ENCODE data around the gene SLC37A2. TPM values are rescaled to one million over a fixed set of nuclear protein-coding genes. Genes with fewer than 3 reads are reported as not detected.
"Not testable (repeated sequence)": the region's sequence is repeated elsewhere in the genome, so short reads cannot be mapped to it uniquely, and the experiment has no call there.

SLC37A2 gene
- total RNA-seq (2014; rRNA removed) = 8.8 and 11.0 TPM in 2 replicates
- 3.5 TPM for polyA plus RNA-seq (2012)

DNA sequence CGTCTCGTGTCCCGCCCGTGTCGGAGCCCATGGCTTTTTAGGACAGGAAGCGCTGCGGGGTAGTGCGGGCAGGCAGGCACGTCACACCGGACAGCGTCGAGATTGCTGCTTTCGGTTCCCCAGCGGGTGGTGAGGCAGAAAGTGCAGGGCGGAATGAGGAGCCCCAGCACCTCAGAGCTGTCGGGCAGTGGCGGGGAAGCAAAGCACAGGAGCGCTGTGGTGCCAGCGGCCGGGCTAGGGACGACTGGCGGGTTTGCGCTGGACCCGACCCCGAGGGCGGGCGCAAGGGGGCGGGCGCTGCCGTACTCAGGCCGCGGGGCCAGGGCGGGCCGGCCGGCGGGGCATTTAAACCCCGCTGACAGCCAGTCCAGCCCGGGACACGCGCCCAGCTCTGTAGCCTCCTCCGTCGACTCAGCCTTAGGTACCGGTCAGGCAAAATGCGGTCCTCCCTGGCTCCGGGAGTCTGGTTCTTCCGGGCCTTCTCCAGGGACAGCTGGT is at the start of gene SLC37A2:
Gene SLC37A2 (plus strand): TSS at position 375 of the 498 bp plus-strand sequence. CDS start 63 bp downstream, at position 438.
- DNase-seq (ENCODE audit: low read depth) = peak; percentile 63

DNA sequence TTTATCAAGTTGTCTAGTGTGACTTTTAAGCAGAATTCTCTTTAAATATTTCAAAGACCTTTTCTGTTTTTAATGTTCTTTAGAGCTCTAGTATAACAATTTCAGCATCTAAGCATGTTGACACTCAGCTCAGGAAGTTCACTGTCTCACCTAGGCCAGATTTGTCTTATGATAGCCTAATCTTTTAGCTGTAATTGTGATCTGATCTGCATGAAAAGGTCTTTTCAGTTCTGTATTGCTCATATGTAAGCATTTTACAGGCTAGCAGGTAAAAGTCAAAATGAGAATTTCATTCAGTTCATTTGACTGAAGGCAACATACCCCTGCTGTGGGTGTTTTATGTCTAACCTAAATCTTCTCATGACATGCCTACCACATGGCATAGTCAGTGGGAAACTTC is 46.7 kb upstream of the SLC37A2 start:
- no peak for DNase-seq (ENCODE audit: low read depth)

DNA sequence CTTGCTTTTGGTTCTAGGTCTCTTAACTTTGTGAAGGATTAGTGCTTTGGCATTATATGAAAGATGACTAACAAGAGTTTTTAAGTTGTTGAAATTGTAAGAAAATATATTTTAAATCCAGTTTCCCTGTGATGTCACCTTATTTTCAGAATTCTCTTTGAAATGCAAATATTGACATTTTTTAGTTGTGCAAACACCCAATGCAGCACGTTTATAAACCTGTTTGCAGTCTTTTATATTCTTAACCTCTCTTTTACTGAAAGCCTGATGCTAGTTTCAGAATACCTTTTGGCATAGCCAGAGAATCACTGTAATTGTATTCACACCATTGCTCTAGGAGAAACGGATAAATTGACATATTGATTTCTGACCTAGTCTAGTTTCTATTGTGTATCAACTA is 42.8 kb upstream of the SLC37A2 start:
- DNase-seq (ENCODE audit: low read depth) = no peak

DNA sequence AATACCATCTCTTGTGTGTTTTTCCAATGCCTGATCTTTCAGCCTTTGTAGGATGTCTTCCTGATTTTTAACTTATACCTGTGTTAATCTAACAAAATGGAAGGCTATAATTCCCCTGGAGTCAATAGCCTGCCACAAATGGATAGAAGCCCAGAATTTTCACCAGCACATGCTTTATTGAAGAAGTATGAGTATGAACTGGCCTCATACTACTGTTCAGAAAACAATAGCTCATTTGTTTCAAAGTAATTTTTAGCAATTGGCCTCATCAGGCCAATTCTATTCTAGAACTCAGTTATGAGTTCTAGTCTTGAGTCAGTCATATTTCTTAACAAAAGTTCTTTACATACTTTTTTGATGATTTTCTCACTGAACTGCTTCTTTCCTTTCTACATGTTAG is 40.6 kb upstream of the SLC37A2 start:
- no peak for DNase-seq (ENCODE audit: low read depth)

DNA sequence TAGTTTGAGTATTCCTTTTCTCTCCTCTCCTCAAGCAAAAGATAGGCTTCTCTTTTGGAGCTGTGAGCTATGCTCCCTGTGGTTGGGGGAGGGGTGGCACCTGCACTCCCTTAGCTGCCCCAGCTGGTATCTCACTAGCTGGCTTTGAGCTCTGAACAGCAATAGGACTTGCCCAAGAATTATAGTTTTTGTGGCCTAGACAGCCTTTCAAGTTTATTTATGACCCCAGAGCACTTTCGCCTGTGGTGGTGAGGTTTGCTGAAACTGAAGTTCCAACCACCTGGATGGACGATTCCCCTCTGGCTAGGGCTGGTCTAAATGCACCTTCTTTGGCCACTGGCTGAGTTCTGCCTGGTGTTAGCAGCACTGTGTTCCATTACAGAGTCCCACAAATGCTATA is 37.1 kb upstream of the SLC37A2 start:
- no peak for DNase-seq (ENCODE audit: low read depth)

DNA sequence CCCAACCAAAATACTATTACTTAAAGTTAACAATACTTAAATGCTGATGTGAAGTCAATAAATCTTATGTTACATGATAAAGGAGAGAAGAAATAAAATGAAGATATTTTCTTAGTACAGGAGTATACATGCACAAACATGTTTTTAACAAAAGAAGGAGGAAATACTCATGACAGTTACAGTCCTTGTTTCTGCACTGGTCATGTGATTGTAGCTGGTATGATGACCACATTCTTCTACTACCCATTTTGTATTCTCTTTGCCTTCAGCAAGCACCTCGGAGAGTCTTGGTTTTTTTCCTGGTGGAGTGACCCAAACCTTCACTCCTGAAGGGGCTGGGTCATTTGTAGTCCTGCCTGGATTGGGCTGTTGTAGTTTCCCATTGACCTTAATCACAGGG is 33.7 kb upstream of the SLC37A2 start:
- DNase-seq (ENCODE audit: low read depth) = not testable (repeated sequence)

DNA sequence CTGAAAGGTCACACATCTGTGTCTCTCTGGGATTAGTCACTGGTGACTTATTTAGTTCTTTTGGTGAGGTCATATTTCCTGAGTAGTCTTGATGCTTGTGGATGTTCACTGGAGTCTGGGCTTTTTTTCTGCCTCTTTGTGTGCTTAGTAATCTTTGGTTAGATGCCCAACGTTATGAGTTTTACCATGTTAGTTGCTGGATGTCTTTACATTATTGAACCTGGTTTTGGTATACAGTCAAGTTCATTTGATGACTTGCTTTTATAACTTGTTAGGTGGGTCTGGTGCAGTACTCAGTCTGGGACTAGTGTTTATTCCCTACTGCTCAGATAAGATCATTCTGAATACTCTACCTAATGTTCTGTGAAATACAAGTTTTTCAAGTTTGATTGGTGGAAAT is 26.2 kb upstream of the SLC37A2 start:
- DNase-seq (ENCODE audit: low read depth) = peak; percentile 91

DNA sequence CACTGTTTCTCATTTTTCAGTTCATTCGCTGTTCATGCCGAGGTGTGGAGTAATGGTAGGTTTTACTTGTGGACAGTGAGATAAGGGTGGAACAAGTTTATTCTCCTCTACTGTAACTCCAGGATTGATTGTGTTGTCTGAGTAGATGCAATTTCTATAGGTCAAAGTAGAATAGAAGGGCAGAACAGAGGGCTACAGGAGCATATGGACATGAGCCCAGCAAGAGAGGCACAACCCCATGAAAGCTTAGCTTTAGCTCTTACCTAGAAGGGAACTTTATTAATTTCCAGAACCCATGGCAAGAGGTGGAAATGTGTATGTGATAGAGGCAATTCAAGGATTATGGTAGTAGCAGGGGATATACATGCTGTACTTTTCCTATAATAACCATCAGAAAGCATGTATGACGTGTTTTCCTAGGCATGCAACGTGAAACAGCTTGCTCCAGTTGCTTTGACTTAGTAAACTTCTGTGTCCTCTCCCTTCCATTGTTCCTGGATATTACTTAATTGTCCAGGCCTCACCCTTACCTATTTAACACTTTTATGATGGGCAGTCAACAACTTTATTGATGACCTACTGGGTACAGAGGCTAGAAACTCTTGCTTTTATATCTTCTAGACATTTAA is 13.8 kb upstream of the SLC37A2 start:
- no peak for DNase-seq (ENCODE audit: low read depth)

DNA sequence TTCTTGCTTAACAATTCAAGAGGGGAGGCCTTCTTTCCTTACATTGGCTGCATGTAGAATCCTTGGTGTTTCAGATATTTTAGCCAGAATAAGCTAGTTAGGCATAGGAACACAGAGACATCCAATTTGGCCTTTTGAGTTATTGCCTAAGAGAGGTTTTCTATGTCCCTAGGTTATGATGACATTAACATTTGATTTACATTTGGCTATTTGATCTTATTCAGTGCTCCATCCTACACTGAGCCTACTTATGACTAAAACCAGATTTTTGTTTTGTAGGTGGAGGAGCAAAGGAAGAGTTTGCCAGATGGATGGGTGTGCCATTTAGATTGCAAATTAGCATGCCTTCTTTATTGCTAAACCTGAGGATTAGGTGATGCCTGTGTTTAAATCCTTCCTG is 11.1 kb upstream of the SLC37A2 start:
- DNase-seq (ENCODE audit: low read depth) = no peak

DNA sequence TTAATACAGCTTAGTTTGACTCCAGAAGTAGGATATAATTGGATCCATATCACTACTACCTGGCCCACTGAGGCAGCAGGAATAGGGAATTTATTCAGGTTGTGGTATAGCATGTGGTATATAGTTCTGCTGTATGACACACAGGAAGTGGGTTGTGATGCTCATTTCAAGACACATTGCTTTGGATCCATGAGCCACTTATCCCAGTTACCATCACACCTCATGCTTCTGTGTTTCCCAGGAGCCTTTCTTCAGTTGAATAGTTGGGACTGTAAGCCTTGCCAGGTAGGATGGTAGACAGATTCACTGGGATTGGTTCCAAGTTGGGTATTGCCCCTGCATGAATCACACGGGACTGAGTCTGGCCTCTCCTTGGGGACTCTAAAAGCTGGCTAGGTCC is 9.9 kb upstream of the SLC37A2 start:
- no peak for DNase-seq (ENCODE audit: low read depth)

DNA sequence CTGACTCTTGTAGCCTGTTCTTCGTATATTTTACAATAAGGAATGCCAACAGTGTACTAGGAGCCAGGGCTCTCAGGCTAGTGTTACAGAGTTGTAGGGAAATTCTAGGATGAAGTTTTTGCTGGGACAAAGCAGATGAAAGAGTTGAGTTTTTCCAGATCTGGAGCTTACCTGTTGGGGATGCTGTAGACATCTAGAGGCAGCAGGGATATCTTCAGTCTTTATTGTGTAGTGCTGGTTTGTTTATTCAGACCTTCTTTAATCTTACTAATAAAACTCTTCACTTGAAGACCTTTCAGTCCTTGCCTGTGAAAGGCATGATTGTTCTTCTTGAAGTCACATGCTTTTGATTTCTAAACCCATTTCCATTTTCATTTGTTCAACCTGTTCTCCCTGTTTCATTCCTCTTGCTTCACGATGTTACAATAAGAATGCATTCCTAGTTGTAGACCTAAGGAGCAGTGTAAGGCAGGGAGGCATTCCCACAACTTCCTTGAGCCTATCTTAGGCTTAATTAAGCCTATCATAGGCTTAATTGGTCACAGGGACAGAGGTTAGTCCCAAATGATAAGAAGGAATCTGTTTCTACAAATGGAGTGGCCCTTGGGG is 7.9 kb upstream of the SLC37A2 start:
- no peak for DNase-seq (ENCODE audit: low read depth)

DNA sequence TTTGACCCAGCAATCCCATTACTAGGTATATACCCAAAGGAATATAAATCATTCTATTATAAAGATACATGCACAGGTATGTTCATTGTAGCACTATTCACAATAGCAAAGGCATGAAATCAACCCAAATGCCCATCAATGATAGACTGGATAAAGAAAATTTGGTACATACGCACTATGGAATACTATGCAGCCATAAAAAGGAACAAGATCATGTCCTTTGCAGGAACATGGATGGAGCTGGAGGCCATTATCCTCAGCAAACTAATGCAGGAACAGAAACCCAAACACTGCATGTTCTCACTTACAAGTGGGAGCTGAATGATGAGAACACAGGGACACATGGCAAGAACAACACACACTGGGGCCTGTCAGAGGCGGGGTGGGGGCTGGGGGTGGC is 7.0 kb upstream of the SLC37A2 start:
- not testable (repeated sequence) for DNase-seq (ENCODE audit: low read depth)

DNA sequence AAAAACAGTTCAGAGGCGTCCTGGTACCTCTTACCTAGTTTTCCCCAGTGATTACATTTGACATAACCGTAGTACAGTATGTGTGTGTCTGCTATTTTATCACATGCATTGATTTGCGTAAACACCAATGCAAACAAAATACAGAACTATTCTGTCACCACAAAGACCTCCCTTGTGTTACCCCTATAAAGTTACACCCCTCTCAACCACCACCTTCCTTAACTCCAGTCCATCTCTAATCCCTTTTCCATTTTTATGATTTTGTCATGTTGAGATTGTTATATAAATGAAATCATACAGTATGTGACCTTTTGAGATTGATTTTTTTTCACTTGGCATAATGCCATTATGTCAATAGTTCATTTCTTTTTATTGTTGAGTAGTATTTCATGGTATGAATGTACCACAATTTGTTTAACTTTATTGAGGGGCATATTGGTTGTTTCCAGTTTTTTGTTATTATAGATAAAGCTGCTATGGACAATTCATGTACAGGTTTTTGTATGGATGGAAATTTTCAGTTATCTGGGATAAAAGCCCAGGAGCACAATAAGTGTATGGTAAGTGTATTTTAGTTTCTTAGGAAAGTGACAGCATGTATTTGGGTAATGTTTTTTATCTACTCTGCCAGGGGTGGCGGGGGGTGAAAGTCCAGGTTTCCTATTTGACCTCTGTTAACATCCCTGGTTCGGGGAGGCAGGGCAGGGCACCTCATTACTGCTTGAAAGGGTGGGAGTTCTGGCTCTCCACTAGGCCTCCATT is 6.0 kb upstream of the SLC37A2 start:
- no peak for DNase-seq (ENCODE audit: low read depth)

DNA sequence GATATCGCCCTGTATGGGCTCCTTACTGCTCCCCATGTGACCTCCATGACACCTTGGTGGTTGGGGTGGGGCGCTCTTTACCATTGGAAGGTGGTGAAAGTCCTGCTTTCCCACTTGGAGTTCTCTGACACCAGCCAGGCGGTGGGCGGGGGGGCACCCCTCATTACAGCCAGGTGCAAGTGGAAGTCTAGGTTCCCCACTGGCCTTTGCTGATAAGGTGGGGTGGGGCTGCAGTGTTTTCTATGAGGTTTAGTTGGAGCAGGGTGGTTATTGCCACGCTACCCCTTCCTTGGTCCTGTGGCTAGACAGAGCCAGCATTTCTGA is 5.5 kb upstream of the SLC37A2 start:
- no peak for DNase-seq (ENCODE audit: low read depth)

DNA sequence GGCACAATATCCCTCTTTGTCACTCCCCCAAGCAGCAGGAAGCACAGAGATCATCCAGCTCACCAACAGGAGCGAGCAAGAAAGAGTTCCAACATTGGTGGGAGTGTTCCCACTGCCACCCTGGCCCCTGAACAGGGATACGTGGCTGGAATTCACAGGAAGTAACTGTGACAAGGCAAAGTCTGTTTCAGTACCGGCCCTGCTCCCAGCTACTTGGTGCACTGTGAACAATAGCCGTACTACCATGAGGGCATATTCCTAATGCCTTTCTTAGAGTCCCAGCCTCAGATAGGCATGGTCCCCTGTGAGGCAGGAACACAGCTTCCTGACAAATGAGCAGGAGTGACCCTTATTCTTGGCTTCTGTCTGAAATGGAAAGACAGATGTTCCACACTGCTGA is 1.8 kb upstream of the SLC37A2 start:
- no peak for DNase-seq (ENCODE audit: low read depth)

DNA sequence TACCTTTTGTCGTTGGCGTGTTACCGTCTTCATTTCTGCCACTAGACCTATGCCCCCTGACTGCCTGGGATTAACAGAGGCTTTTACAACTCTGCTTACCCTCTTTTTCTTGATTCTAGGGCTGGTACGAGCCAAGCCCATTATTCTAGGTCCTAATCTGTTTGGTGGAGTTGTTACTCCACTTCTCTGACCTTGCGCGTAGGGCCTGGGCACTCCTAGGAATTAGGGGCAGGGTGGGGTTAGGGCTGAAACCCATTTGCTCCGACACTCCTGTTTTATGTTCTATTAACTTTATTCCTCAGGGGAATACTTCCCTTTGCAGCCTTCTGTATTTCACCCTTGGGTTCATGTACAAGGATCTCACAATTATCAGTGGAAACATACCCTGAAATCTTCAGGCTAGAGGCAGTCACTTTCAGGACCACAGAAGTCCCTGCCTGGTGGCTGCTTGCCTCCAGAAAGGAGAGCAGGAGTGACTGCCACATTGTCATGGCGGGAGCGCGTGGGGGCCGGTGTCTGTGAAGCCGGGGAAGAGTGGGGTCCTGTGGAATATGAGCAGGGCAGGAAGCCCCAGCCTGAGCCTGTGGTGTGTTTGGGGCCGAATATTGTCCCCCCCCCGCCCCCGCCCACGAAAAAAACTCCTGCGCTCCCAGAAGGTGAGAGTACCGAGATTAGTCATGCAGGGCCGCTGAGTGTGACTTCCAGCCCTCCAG is 731 bp upstream of the SLC37A2 start:
- peak; percentile 6 for DNase-seq (ENCODE audit: low read depth)

DNA sequence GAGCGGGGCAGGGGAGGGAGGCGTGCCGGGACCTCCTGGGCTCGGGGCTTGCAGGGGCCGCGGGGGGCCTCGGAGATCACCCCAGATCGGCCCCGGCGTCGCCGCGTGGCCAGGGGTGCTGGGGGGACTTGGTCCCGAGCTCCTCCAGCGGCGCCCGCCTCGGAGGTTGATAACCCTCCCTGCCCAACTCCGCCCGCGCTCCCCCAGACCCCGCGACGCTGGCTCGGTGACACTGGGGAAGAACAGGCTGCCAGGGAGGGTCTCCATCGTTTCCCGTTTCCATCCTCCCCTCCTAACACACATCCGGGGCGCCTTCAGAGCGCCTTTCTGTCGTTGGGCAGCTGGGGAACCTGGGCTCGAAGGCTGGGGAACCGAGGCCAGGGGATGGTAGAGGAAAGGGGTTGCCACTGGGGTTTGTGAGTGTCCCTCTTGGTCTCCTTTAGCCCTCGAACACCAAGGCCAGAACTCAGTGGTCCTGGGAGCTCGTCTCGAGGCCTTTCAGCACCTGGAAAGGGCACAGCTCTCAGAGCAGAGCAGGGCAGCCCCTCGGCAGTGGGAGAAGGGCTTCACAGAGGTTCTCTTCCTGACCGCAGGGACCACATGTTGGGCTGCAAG is 431 bp downstream of the SLC37A2 start:
- peak; percentile 3 for DNase-seq (ENCODE audit: low read depth)

DNA sequence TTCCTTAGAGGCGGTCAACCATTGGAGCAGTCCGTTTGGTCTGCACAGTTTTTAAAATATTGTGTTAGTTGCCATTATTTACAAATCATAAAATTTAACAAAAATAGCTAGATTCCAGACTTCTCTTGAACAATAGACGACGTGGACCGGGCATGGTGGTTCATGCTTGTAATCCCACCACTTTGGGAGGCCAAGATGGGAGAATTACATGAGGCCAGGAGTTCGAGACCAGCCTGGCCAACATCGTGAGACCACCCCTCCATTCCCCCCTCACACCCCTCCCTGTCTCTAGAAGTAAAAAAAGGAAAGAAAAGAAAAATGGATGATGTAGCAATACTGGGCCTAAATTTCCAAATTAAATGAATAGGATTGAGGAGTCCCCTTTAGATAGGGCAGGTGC is 965 bp downstream of the SLC37A2 start:
- DNase-seq (ENCODE audit: low read depth) = no peak

DNA sequence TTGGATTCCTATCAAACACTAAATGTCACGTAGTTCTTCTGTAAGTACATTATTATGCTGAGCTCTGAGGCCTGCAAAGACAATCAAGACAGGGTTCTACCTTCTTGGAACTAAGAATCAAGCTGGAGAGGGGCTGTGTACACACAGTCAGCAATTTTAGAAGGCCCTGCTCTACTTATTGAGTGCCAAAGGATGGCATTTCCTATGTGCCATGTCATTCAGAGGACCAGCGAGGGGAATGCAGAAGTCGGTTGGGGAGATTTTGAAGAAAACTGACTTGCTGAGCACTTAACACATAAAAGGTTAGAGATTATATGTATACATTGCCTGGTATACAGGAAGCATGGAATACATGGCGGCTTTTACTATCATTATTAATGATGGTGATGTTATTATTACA is 5.3 kb downstream of the SLC37A2 start:
- DNase-seq (ENCODE audit: low read depth) = no peak

DNA sequence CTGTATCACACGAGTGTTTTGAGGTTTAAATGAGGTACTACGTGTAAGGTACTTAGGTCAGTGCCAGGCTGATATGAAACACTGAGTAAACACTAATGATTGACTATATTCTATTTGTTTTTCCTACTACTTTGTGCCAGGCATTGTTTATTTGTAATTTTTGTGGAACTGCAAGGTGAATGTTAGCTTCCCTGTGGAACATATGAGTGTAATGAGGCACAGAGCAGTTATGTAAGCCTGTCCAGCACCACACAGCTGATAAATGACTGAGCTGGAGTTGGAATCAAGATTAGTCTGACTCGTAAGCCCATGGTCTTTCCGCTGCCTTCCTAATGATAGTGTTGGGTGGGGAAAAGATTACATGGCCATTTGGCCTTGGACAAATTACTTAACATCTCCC is 5.9 kb downstream of the SLC37A2 start:
- peak; percentile 8 for DNase-seq (ENCODE audit: low read depth)

DNA sequence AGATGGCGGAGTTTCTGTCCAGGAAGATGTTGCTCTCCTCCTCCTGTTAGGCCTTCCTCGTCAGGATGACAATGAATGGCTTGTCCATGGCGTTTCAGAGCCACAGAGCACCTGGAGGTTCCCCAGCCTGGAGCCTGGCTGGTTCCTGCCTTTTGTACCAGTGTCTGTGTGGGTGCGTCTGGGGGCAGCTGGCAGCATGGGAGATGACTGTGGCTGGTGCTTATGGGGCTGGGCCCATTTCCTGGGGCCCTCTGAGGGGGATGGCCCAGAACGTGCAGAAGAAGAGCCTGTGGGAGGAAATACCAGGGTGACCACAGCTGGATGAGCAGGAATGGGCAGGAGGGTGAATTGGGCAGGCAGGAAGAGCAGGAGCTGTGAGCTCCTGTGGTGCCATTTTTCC is 6.7 kb downstream of the SLC37A2 start:
- DNase-seq (ENCODE audit: low read depth) = peak; percentile 68
